GF-D8 (cell line): ENCODE data around the gene KCTD1.

Experiments used
- DNase-seq: peaks from one replicate; lab custom pipeline; 2025; lab: John Stamatoyannopoulos, UW

KCTD1 gene

DNA sequence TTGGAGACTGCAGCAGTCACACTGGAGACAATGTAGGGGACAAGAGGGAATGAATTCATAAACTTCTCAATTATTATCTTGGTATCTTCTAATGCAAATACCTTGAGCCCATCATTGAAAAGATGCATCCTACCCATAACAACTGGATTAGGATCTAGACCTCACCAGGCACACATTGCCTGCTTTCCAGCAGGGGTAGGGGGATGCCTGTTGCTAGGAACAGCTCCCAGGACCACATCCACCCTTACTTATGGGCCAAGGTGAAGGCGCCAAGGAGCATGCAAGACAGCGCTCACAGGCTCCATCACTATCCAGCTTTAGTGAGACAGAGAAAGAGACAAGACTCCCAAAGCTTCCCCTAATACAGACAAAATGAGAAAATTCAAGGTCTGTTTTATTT lies 24.4 kb downstream of the KCTD1 start:
- no peak for DNase-seq

GRCh38 chr18:26521617-26522016 lies 26.7 kb downstream of the KCTD1 start:
- DNase-seq, result no peak

DNA sequence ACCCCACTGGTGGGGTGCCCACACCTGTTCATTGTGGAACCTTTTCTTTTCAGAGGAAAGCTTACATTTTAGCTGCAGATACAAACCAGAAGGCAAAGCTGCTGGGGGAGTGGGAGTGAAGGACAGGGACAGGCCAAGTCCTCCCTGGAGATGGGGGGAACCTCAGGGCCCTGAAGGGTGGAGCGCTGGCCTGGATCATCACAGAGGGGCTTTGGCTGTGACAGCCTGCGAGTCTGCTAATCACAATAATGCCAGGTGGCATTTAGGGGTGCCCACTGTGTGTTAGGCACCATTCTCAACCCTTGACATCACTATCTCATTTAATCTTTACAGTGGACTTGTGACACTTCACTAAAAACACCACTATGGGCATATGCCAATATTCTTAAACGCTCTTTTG lies 27.4 kb downstream of the KCTD1 start:
- no peak for DNase-seq

- no peak for DNase-seq
Measured at GRCh38 chr18:26519114-26519513, 29.2 kb downstream of the KCTD1 start.

GRCh38 chr18:26516964-26517363 lies 31.4 kb downstream of the KCTD1 start:
- no peak for DNase-seq

DNA sequence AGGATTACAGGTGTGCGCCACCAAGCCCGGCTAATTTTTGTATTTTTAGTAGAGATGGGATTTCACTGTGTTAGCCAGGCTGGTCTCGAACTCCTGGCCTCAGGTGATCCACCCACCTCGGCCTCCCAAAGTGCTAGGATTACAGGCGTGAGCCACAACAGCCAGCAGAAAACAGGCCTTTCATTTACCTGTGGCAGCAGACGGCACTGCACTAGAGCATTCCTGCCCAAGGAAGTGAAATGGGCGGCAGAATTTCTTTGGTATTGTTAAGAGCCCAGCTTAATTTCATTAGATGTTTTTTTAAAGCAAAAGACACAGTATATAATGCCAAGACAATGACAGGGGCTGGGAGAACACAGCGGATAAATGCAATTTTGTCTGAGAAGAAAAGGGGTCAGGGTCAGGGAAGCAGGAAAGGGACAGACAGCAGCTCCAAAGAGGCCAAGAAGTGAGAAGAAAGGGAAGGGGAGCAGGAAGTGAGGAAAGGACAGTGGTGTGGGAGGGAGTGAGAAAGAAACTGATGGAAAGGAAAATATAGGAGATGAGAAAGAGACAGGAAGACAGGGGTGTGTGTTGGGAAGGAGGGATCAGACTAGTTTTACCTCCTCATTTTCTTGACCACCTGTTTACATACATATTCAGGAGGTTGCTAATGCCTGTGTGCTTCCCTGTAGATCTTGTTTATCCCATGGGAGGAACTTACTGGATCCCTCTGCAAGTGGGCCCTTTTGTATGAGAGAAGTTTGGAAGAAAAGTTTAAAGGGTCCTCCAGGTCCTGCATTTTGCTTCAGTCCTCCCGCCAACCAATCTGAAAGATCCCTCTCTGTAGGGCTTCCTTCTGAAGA lies 32.5 kb downstream of the KCTD1 start:
- no peak for DNase-seq

DNA sequence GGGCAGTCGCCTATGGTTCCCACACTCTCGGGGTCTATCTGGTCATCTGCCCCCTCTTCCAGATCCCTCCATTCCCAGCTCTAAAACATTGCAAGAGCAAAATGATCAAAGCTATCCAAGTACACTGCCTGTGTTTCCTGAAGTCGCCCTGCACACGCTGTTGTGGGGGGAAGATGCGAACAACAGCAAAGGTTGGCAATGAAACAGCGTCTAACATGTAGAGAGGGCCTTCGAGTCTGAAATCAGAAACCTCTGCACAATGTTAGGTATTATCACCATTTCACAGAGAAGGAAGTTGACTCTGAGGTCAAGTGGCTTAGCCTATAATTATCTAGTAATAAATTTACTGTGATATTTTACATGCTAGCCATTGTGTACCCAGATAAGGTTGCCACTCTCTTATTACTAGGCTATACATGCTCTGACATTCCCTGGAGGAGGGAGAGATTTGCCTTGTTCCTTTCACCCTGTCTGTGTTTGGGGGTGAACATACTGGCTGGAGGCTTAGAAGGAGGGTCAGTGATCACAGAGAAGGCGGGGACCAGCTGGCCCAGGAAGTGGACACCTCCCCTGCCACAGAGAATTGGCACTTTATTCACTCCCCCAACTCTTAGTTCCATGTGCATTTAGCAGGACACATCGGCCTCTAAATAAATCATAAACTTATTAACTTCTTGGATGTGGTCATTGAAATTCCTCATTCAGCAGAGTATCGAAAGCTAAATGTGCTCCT lies 36.8 kb downstream of the KCTD1 start:
- DNase-seq, result no peak

DNA sequence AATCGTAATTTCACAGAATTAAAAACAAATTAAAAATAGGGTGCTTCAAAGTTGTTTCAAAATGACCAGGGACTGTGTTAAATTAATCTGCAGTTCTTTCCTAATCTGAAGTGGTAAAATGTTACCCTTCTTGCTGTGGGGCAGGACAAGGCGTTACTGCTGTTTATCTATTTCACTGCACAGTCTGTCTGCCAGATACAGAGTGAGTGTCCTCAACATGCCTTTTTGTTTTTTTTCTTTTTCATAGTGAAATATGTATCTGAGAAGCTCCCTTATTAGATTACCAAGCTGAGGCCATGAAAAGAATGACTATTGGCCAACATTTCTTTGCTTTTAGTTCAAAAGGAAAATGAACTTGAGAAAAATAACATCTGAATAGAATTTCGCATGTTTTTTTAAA lies 38.0 kb downstream of the KCTD1 start:
- DNase-seq, result no peak

GRCh38 chr18:26506012-26506411 lies 42.3 kb downstream of the KCTD1 start:
- no peak for DNase-seq

DNA sequence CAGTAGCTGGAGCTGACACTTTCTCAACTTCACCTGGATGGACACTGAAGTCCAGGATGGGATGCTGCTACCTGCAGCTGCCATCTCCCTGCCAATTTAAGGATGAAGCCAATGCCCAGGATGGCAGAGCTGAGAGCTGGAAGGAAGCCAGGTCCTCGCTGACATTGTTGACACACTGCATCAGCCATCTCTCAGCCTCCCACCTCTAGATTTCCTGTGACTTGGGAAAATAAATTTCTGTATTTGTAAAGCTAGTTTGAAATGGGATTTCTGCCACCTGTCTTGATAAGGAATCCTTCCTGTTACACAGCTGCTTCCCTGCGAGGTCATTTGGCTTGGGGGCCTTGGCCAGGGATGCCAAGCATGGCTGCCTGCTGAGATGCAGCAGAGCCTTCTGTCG lies 43.5 kb downstream of the KCTD1 start:
- DNase-seq, result no peak

GRCh38 chr18:26503382-26503781 lies 45.0 kb downstream of the KCTD1 start:
- DNase-seq, result no peak

- no peak for DNase-seq
Measured at GRCh38 chr18:26502823-26503222, 45.5 kb downstream of the KCTD1 start.

DNA sequence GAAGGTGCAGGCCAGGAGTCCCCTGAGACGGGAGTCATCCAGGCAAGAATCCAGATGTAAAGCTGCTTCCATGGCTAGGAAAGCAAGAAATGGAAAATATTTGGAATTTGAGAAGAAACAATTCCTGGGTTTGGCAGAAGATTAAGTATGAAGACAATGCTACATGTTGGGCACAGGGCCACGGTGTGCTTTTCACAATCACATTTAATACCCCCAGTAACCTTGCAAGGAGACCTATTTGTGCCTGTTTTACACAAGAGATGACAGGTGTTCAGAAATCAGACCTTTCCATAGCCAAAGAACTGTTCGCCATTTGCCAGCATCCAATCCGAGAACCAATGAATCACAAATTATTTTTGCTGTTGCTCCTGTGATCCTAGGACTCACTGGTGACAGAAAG lies 50.5 kb downstream of the KCTD1 start:
- DNase-seq, result no peak

- DNase-seq, result no peak
Measured at GRCh38 chr18:26496528-26496927, 51.8 kb downstream of the KCTD1 start.

DNA sequence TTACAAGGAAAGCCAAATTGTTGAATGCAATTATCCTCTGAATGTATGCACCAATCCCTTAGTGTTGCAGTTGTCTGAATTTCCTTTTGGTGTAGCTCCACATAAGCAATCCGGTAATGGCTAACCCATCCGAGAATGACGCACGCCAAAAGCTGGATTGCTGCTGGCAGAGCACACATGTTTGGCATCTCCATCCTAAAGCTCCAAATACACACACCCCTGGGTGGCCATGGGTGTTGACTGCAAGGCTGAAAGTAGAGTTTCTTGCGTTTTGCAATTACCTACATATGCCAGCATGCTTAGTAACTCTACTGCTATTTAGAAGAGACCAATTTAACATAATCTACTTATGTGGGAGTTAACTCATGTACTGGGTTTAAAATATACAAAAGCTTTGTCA lies 53.1 kb downstream of the KCTD1 start:
- DNase-seq, result no peak

DNA sequence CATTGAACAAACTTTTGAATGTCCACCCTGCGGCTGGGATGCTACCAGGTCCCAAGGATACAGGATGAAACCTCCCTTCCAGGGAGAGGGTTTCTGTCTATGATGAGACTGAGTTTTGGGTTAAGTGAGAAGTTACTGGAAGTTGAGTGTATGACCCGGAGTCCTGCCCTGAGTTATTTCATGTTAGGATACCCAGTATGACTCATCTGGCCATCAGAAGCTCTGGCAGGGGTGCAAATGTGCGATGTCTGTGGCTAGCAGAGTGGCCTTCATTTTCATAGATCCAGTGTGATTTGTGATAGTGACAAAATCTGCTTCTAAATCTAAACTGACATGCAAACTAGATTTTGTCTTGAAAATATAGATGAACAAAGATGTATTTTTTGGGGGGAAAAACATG lies 55.3 kb downstream of the KCTD1 start:
- DNase-seq, result no peak

DNA sequence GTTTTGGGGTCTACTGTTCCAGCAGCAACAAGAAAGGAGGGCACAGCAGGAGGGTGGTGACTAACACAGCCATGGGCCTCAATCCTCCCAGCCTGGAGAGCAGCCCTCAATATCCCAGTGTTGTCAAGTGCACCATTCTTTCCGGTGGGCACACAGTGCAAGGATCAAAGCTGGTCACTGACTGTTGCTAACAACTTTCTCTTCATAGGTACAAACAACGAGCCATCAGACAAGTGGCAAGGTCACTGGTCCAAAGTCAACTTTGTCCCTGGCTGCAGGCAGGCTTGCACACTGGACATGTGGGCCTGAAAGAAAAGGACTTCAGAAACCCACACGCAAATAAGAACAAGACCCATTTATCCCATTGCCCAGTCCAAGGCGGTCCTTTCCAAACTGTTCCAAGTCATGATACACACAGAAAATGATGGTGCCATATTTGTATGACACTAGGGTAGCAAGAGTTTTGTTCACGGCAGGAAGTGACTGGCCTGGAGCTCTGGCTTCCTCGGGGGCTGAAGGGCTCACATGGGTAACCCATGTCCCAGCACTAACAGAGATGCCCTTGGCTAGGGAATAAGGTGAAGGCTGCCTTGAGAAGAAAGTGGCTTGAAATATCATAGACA lies 57.0 kb downstream of the KCTD1 start:
- DNase-seq, result no peak

DNA sequence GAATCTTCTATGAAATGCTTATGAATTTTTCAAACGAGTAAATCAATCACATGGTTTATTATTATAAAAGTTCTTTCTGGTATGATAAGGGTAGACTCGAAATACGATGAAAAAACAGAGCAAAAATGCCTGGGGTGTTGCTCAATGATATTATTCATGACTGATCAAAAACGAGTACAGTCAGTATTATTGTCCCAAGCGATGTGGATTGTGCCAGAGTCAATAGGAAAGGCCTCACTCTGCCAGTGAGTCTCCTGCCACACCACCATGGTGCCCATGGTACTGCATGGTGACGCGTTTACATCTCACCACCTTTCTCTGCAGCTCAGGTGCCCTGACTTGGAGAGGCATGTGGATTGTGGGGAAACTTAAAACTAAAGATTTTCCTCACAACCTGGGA lies 58.5 kb downstream of the KCTD1 start:
- no peak for DNase-seq

DNA sequence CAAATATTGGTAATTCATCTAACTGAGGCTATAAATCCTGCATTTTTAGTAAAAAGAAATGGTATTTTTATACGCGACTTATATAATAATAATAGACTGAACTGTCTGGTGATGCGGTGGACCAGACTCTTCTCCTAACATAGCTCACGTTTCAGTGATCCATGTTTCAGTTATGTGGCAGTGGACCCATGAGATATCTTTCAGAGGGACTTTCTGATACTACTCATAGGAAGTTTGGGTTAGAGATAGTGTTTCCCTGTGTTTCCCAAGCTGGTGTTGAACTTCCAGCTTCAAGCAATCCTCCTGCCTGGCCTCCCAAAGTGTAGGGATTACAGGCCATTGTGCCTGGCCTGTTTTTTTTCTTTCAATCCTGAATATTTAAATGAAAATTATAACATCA lies 59.2 kb downstream of the KCTD1 start:
- DNase-seq, result no peak

DNA sequence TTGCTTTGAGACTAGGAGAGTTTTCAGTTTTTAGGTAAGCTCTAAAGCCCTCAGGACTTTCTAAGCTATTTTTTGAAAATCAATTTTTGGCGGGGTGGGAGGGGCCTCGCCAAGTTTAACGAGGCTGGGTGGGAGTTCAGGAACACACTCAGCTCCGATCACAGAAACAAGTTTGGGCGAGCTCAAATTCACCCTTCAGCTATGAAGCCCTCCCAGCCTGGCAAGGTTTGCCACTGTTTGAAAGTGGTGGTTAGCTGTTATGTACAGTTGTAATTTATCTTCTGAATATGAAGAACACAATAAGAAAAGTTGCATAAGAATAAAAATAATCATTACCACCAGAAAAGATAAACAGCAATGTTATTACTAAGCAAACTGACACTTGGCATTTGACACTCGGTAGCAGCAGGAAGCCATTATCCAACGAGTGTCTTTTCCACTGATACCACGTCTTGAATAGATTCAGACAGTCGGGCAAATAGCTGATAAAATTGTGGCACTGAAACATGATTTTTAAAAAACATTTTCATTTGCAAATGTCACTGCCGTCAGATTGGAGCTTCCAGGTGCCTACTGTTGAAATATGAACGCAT lies 59.8 kb downstream of the KCTD1 start:
- no peak for DNase-seq

DNA sequence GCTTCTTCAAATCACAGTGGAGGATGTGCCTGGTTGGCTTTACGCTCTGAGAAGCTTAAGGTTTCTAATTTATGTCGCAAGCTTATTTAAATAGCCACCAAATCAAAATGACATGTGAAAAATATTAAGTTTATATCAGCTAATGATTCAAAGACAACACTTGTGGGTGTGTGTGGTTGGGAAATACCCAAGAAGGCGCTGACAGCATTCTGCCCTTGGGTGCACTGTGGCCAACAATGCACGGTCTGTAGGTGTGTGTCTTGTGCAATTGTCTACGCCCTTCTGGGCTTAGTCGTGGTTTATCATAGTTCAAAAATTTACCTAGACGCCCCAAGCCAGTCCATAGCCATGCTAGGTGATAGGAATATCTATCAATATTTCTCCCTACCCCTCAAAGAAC lies 60.9 kb downstream of the KCTD1 start:
- DNase-seq, result no peak

DNA sequence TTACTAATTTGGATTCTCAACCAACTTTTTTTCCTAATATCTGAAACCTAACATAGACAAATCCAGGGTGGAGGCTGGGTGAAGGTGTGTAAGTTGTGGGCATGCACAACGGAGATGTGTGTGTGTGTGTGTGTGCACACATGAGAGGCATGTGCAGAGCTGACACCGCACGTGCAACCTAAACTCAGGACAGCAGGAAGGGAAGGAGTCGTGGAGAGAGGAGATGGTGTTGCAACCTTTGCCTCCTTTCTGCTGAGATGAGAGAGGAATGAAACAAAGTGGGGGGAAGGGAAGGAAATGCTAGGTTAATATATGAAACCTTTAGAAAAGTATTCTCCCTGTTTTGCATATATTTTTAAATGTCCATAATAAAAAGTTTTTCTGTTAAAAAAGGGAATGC lies 64.7 kb downstream of the KCTD1 start:
- DNase-seq, result no peak

- DNase-seq, result no peak
Measured at GRCh38 chr18:26482569-26482968, 65.8 kb downstream of the KCTD1 start.
